SIG-M5 treated with dmso at 0.1 percent for 504 hours (cell line): Measurements from ENCODE around the gene RANBP1.

Experiments
- DNase-seq: peaks from one replicate; lab custom pipeline; 2025; ENCODE audit not compliant: unreplicated experiment; lab: John Stamatoyannopoulos, UW

RANBP1 gene

GRCh38 chr22:20107951-20108756 is 7.8 kb upstream of the RANBP1 start:
- DNase-seq, result no peak

- DNase-seq, result no peak
Measured at GRCh38 chr22:20108757-20109230, 7.1 kb upstream of the RANBP1 start.

GRCh38 chr22:20109411-20110358 is 6.2 kb upstream of the RANBP1 start:
- DNase-seq, result no peak

- no peak for DNase-seq
Measured at GRCh38 chr22:20110359-20110985, 5.4 kb upstream of the RANBP1 start.

DNA sequence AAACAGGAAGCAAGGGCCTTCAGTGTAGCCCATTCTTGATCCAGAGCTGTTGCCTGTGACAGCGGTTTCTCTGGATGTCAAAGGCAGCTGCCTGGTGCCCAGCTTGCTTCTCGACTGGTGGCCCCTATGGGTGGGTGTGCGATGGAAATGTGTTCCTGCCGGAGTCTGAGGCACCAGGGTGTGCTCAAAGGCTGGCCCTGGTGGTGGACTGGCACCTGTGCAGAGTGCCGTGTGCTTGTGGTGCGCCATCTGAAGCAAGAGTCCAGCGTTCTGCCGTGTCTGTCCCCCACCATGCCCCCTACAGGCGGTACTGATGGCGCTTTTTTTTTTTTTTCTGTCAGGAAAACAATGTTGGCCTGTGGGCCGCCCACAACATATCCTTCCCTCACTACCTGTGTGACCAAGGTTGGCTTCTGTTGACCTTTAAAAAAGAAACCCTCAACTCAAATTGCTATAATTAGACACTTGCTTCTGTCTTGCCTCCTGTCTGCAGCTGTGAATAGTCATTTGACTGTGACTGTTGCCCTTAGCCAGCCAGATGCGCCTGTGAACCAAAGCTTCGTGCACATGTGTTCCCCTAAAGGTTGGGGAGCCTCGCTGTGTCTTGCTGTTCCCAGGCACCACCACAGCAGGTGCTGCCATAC is 4.7 kb upstream of the RANBP1 start:
- peak; percentile 54 for DNase-seq

DNA sequence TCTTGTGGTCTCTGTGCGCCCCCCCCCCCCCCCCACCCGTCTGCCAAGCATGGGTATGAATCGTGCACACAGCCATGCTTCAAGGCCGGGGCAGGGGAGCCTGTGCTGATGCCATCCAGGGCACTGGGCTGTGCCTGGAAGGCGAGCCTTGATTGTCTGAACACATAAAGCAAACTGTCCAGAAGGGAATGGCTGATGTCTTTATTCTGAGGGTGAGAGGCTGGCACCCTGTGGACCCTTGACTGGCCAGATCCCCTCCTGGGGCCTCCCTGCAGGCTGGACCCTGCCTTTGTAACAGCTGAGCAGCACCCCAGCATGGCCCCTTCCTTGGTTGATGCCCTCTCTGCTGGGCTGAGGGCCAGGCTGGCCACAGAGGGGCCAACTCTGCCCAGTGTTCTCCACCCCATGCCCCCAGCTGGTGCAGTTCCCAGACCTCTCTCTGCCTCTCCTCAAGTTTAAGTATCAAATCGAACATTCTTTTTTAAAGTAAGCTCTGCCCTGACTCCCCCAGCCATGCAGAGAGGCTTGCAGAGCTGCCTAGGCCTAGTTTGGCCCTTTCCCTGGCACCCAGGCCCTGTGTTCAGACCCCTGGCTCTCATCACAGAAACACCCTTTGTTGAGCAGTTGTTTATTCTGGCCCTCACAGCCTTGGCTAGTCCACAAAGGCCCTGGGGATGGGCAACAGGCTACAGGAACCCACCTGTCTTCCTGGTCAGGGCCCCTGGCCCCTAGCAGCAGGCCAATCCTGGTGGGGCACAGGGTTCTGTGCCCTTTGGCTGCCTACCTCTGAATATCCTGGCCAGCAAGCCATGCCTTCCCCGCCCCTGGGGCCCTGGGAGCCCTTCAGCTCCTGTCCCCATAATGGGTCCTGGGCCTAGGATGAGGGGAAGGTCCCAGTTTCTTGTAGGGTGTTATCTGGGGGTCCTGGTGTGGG is 3.9 kb upstream of the RANBP1 start:
- DNase-seq, result no peak

- no peak for DNase-seq
Measured at GRCh38 chr22:20112623-20113511, 3.0 kb upstream of the RANBP1 start.

GRCh38 chr22:20113551-20114310 is 2.2 kb upstream of the RANBP1 start:
- DNase-seq, result no peak

DNA sequence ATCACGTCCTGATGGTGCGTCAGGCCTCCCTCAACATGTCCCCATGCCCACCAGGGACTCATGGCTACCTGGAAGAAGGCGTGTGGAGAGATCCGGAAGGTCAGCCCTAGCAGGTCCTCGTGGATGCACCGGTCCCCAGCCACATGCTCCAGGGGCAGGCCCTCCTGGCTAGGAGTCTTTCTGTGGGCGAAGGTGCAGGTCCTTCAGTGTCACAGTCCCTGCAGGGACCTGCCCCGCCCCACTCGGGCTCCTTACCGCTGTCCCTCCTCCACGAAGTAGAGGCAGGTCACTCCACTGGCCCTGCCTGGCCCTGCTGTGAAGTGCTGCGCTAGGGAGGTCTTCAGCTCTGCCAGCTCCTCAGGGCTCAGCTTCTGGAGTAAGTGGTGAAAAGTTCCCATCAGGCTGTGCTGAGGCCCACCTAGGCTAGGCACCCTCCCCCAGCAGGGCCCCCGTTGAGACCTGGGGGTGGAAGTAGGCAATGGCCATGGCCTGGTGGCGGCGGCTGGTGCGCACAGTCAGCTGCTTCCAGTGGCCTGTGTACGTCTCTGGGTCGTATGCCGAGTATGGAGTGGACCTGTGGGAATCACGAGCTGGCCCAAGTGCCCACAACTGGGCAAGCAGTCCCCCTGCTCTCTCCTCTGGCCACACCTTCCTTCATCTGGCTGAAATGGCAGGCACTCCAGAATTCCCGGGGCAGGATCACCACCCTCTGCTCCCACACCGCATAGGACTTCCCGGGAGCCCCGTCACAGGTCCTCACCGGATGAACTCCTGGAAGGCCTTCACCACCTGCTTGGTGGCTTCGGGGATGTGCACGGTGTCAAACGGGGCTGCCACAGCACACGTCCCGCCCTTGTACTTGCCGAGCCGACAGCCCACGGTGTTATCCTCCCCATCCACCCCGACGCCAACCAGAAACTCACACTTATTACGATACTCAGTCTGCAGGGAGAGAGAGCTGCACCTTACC is 1.1 kb upstream of the RANBP1 start:
- no peak for DNase-seq

DNA sequence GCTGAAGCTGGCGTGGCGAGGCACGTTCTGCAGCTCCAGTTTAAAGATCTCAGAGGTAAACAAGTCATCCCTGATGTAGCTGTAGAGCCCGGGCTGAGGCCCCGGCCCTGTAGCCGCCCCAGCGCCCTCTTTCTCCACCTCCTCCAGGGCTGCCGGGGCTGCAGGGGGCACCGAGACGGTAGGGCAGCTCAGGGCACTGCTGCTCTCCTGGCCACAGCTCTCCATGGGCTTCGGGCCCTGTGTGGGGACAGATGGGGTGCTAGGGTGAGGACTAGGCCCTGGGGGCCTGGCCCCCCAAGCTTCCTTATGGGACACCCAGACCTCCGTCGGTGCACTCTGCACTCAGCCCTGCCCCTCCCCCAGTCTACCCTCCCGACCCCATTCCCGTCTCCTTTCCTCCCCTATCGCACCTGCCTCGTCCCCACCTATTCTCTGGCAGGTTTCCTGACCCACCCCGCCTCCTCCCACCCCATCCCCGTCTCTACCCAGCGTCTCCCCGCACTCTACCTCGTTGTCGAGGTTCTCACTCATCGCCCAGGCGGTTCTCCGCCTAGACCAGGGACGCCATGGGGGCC is 559 bp downstream of the RANBP1 start:
- DNase-seq, result no peak

GRCh38 chr22:20116951-20117632 is 1.2 kb downstream of the RANBP1 start, which contains the start of gene TRMT2A:
TSS of gene TRMT2A (minus strand) at chr22:20117226. CDS start at chr22:20116906, 320 bp downstream.
- DNase-seq, result peak; percentile 91

GRCh38 chr22:20117633-20118299 is 1.9 kb downstream of the RANBP1 start:
- no peak for DNase-seq

DNA sequence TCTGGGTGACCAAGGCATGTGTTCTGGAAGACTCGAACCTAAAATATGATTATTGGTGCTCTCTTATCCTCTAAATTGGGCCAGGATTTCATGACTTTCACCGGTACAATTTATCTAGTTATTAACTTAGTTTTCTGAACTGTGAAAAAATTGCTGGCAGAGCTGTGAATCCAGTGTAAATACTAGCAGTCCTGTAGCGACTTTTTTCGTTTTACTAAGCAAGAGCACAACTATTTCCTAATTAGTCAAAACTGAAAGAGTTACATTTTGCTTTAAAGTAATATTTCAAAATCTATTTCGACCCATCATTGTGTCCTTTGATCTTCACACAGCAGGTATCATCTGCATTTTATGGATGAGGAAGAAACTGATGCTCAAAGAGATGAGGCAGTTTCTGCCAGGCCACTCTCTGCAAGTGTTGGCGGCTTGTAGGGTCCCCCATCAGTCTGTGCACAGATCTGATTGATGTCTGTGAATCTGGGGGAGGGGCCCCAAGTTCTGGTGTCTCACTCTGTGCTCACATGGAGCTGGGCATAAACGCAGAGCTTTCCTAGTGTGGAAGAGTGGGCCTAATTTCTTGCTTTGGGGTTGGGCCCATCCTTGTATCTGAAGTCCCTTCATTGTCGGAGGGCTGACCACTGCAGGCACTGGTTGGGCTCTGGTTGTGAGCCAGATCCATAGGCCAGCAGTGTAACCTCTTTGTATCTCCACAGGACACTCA is 2.6 kb downstream of the RANBP1 start:
- no peak for DNase-seq

GRCh38 chr22:20121856-20122415 is 6.0 kb downstream of the RANBP1 start:
- DNase-seq, result no peak
